Common myeloid progenitor, CD34-positive (primary cell): ENCODE results near the gene PNPLA4.

ENCODE experiments used
- CTCF ChIA-PET: fragments of 350-600 bp; sonication (Branson Sonifier 250); formaldehyde crosslinking; loops from one replicate; lab custom pipeline; 2021; ENCODE audit warnings: antibody characterized with exemption; lab: Charles Lee
- POLR2A ChIA-PET: fragments of 350-600 bp; sonication (Branson Sonifier 250); formaldehyde crosslinking; loops from one replicate; lab custom pipeline; 2021; ENCODE audit warnings: antibody characterized with exemption; lab: Charles Lee
- DNase-seq, 3 donors: peaks; one replicate each; pipeline versions ENCODE4 v3.0.0 to v3.0.0-alpha.2; 2013
- H3K27ac ChIP-seq, 2 experiments: 1 replicate in 1 of 2; 2 replicates in 1 of 2; pipeline ENCODE4 v1.7.0; 2013; ENCODE audit warnings: inconsistent platforms in 2 of 2, low read length in 2 of 2, mild to moderate bottlenecking in 2 of 2, low read depth in 1 of 2, moderate library complexity in 1 of 2; ENCODE audit not compliant: severe bottlenecking in 2 of 2, insufficient read depth in 1 of 2, poor library complexity in 1 of 2
- H3K27me3 ChIP-seq, 5 experiments: replicated peaks in 2 of 5; 1 replicate in 3 of 5; 2 replicates in 2 of 5; pipeline versions ENCODE4 v1.6.1 to v1.7.0; 2013; ENCODE audit warnings: low read length in 4 of 5, mild to moderate bottlenecking in 2 of 5, moderate library complexity in 2 of 5, inconsistent platforms in 1 of 5; ENCODE audit not compliant: insufficient read depth in 5 of 5, control insufficient read depth in 4 of 5
- H3K36me3 ChIP-seq, 4 experiments: 1 replicate in 2 of 4; 2 replicates in 2 of 4; pipeline versions ENCODE4 v1.6.1 to v1.7.0; 2013; ENCODE audit warnings: low read length in 3 of 4, control low read depth in 1 of 4, mild to moderate bottlenecking in 1 of 4; ENCODE audit not compliant: control insufficient read depth in 4 of 4, insufficient read depth in 4 of 4
- H3K4me1 ChIP-seq, 4 experiments: 1 replicate in 3 of 4; 2 replicates in 1 of 4; pipeline versions ENCODE4 v1.6.1 to v1.7.1; 2013; ENCODE audit warnings: low read length in 3 of 4, mild to moderate bottlenecking in 3 of 4, control low read depth in 1 of 4, inconsistent platforms in 1 of 4, moderate library complexity in 1 of 4; ENCODE audit not compliant: control insufficient read depth in 4 of 4, insufficient read depth in 4 of 4; ENCODE audit errors: control extremely low read depth in 1 of 4
- H3K4me3 ChIP-seq, 7 experiments: 1 replicate in 4 of 7; 2 replicates in 3 of 7; pipeline versions ENCODE4 v1.5.1 to v1.7.0; 2013; ENCODE audit warnings: mild to moderate bottlenecking in 7 of 7, low read length in 6 of 7, moderate library complexity in 6 of 7, inconsistent platforms in 2 of 7, low read depth in 2 of 7, control low read depth in 1 of 7; ENCODE audit not compliant: insufficient read depth in 4 of 7, control insufficient read depth in 1 of 7; ENCODE audit errors: extremely low read depth in 1 of 7
- H3K9me3 ChIP-seq, 5 experiments: 1 replicate in 4 of 5; 2 replicates in 1 of 5; pipeline versions ENCODE4 v1.6.1 to v1.7.1; 2013; ENCODE audit warnings: low read length in 4 of 5, mild to moderate bottlenecking in 2 of 5, inconsistent platforms in 1 of 5, low read depth in 1 of 5, moderate library complexity in 1 of 5; ENCODE audit not compliant: control insufficient read depth in 4 of 5, insufficient read depth in 2 of 5; ENCODE audit errors: control extremely low read depth in 1 of 5
- WGBS: methylation state at CpG from one replicate; pipeline ENCODE4 v1.1.5; 2013; ENCODE audit not compliant: insufficient coverage; 5-methylcytosine and 5-hydroxymethylcytosine counted together

PNPLA4 gene

DNA sequence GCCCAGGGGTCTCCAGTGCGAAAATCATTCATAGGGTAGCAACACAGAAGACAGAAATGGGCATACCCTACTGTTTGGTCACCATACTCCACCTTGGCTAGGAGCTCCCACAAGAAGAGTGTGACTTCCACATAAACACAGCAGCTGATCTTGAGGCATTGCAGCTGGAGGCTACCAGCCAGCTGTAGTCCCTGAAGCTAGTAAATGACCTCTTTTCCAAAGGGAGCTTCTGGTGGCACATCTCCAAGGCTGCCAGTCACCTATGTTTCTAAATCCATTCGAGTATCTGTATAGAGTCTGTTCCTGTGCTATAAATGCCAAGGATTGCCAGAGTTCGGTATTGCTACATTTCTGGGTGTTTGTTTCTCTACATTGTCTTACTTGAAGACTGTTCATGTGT is 21.3 kb upstream of the PNPLA4 start:
- ChIA-PET POLR2A (no interaction called here), CTCF (no interaction called here)
- Histone ChIP-seq H3K27me3 (no peaks in the 10 kb centered on the region), H3K4me3 (no peak overlapping the region), H3K4me1 (peaks cover 0 to 8% (median 4%) of the 10 kb centered on the region in 4 experiments), H3K27ac (no peak overlapping the region), H3K36me3 (no peaks in the 10 kb centered on the region), H3K9me3 (no peaks in the 10 kb centered on the region)
- WGBS, result 100% methylated on average over 1 of the region's 3 CpGs
- DNase-seq, result no peak

DNA sequence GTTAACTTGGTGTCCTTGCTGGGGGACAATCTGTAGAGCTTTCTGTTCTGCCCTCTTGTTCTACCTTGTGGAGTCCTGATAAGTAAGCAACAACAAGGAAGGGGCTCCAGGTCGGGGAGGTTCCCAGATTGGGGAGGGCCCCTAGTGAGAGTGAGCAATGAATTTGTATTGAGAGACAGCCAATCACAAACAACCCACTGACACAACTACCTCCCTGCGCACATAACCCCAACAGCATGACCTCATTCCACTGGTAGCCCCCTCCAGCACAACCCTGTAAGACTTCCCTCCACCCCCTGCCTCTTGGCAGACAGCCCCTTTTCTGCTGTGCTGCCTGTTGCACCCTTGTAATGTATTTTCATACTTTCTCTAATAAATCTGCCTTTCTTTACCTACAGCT is 19.7 kb upstream of the PNPLA4 start:
- CTCF ChIA-PET, result no interaction called here
- no peak for DNase-seq
- H3K4me3 ChIP-seq, result no peak overlapping the region
- peaks cover 0 to 8% (median 4%) of the 10 kb centered on the region in 4 experiments for H3K4me1 ChIP-seq
- POLR2A ChIA-PET, result no interaction called here
- H3K27me3 ChIP-seq, result no peaks in the 10 kb centered on the region
- no peaks in the 10 kb centered on the region for H3K36me3 ChIP-seq
- no peak overlapping the region for H3K27ac ChIP-seq
- no peaks in the 10 kb centered on the region for H3K9me3 ChIP-seq
- WGBS, result 40% methylated on average over 1 of the region's 2 CpGs

DNA sequence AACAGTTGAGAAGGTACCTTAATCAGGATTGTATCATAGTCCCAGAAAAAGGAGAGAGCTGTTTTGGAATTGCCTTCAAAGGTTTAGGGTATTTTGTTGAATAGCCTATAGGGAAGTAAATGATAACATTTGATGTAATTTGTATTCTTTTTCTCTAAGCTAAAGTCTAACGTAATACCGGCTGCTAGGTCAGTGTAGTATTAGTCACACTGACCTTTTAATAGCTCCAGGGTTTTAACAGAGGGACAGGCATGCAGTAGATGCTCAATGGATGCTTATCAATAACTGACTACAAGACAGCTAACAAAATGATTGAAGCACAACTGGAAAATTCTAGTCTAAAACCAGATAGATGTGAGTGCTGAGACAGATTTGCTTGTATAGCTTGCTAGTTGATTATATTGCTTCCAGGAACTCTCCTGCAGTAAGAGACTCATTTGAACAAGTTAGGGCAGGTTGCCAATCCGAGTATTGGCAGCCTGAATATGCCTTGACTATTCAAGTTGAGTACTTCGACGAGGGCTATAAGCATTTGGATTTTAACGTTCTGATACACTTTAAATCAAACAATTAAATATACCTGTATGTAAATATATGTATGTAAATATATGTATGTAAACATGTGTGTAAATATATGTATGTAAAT is 16.5 kb upstream of the PNPLA4 start:
- Histone ChIP-seq H3K36me3 (no peaks in the 10 kb centered on the region), H3K4me1 (no peaks in the 10 kb centered on the region), H3K9me3 (no peaks in the 10 kb centered on the region), H3K27ac (no peak overlapping the region), H3K4me3 (no peak overlapping the region), H3K27me3 (no peaks in the 10 kb centered on the region)
- CTCF ChIA-PET, result no interaction called here
- 100% methylated on average over 2 of the region's 6 CpGs for WGBS
- no peak for DNase-seq
- POLR2A ChIA-PET, result no interaction called here

DNA sequence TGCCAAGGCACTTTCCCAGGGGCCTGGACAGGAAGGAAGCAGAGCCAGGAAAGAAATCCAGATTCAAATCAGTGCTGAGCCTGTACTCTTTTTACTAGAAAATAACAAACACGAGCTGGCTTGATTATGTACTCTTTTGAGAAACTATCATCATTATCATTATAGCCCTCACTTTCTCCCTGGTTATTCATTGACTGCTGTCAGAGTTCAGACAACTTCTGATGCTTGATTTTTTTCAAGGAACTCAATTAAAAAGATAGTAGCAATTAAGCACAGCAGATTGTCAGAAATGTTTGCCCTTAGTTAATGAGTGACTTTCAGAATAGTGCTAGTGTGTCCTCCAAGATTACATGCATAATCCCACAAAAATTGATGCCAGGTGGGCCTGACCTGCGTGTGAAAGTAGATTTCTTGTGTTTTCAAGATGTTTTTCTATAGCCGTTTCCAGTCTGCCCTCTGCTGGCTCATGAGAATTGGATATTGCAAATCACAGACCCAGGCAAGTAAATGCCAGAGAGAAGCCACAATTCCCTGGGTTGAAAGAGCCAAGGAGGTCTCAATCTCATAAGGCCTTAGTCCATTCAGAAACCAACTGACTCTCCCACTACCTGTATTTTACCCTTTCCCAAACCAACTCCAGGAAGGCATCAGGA is 14.3 kb upstream of the PNPLA4 start:
- Histone ChIP-seq H3K4me3 (no peak overlapping the region), H3K27ac (no peak overlapping the region), H3K36me3 (no peaks in the 10 kb centered on the region), H3K9me3 (no peaks in the 10 kb centered on the region), H3K4me1 (no peaks in the 10 kb centered on the region), H3K27me3 (no peaks in the 10 kb centered on the region)
- ChIA-PET POLR2A (no interaction called here), CTCF (no interaction called here)
- peak in 1 of 3 donors; percentile 17 for DNase-seq
- 33% methylated on average over 2 of the region's 3 CpGs for whole genome bisulfite sequencing

DNA sequence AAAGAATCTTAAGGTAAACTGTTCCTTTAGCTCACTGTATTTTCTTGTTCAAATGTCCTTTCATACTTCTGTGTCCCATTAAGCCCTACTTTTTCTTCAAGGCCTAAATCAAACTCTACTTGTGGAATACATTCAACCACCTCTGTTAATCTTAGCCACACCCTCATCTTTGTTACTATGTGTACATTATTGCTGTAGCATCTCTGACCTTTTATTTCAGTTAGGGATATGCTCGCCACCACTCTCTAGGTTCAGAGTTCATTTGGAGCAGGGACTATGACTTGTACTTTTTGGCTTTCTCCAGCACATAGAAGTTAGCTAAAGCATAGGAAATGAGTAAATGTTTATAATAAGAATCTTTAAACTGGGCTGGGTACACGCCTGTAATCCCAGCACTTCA is 6.8 kb upstream of the PNPLA4 start:
- DNase-seq, result no peak
- no peaks in the 10 kb centered on the region for H3K36me3 ChIP-seq
- H3K9me3 ChIP-seq, result no peaks in the 10 kb centered on the region
- H3K4me1 ChIP-seq, result no peaks in the 10 kb centered on the region
- no peak overlapping the region for H3K4me3 ChIP-seq
- no peaks in the 10 kb centered on the region for H3K27me3 ChIP-seq
- CTCF ChIA-PET, result interaction anchor here (1.2 kb wide), 1 partner anchor 9 kb away, joined by 5 read pairs; no protein-coding TSS in a partner anchor
- POLR2A ChIA-PET, result no interaction called here
- no peak overlapping the region for H3K27ac ChIP-seq
- no CpG with 5 or more reads among the region's 2 CpGs for WGBS

DNA sequence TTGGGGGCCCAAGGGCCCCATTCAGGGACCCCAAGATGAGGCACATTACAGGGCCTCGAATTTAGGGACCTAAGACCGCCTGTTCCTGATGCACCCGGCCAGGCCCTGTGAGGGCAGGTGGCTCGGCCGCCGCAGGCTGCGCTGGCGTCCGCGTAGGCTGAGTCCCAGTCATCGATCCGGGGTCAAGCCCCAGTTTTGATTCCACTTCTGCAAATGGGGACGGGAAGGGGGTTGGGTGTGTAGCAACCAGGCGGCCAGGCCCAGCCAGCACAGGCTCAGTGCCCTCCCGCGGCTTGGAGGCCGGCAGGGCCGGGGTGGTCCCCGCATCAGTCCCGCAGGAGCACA is 327 bp downstream of the PNPLA4 start:
- Histone ChIP-seq H3K36me3 (no peaks in the 10 kb centered on the region), H3K4me1 (peaks cover 0 to 19% (median 15%) of the 10 kb centered on the region in 4 experiments), H3K4me3 (peak overlapping the region; percentile 57 to 94 (median 90)), H3K27me3 (no peaks in the 10 kb centered on the region), H3K27ac (peak overlapping the region; percentile 52 to 86), H3K9me3 (no peaks in the 10 kb centered on the region)
- DNase-seq, result no peak
- WGBS, result 9% methylated on average over 20 of the region's 20 CpGs
- ChIA-PET CTCF (no interaction called here), POLR2A (no interaction called here)

DNA sequence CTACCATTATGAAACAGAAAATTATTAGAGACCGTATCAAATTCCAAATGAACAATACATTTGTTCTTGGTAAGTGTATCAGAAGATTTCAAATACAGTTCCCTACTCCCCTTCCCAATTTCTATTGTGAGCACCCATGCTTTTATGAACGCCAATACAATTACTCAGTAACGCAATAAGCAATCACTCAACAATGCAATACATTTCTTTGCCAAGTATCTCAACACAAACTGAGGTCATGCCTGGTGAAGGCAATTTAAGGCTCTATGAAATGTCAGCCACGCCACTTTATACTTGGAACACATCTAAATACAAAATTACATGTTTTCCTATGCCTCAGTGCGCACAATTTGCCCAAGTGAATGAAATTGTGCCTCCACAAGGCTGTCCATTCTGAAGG is 712 bp downstream of the PNPLA4 start:
- ChIA-PET POLR2A (no interaction called here), CTCF (no interaction called here)
- peak overlapping the region; percentile 52 to 86 for H3K27ac ChIP-seq
- no peak for DNase-seq
- no peaks in the 10 kb centered on the region for H3K9me3 ChIP-seq
- no peaks in the 10 kb centered on the region for H3K27me3 ChIP-seq
- WGBS, result 97% methylated on average over 5 of the region's 5 CpGs
- peaks cover 0 to 19% (median 15%) of the 10 kb centered on the region in 4 experiments for H3K4me1 ChIP-seq
- peak overlapping the region in 6 of 7 experiments; percentile 57 to 94 (median 90) for H3K4me3 ChIP-seq
- H3K36me3 ChIP-seq, result peaks cover 0 to 3% (median under 1%) of the 10 kb centered on the region in 4 experiments
